ENCODE data around the gene TAF8. TPM values are rescaled to one million over a fixed set of nuclear protein-coding genes. Genes with fewer than 3 reads are reported as not detected.

TAF8 gene
- total and polyA plus RNA-seq, 11 donors: 18.5 to 38.7 (median 27.9) TPM

DNA sequence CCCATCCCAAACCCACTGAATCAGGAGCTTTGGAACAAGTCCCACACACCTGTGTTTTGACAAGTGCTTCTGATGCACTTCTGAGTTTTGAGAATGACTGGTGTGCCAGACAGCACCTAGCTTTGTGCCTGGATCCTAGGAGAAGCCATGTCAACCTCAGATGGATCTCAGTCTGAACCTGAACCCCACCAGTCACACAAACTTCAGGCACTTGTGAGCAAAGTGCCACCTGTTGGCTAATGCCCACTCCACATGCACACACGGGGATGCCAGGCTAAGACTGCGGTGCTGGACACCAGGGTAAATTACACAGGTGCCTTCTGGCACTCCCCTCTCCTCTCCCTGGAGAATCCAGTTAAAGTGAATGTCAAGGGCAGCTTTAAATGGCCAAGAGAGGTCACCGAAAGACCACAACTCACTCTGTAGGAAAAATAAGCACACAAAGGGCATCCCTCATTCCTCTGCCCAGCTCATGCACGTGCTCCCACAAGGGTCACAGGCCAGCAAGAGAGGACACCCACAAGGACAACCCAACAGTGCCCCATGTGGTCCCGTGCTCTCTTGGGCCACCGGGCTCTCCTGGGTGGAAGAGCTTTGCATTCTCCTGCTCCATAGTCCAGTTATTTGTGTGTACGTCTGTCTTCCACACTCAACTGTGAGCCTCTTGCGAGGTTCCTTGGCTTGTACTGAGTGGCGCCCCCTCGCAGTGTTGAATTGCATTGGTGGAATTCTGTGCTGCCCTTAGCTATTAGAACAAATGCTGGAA is 45.6 kb downstream of the TAF8 start:
- Histone ChIP-seq H3K4me1 (peaks cover 0 to 25% (median 5%) of the 10 kb centered on the region in 12 donors), H3K27me3 (no peaks in the 10 kb centered on the region), H3K4me3 (no peak overlapping the region), H3K27ac (no peak overlapping the region), H3K9me3 (no peaks in the 10 kb centered on the region), H3K36me3 (no peaks in the 10 kb centered on the region)
- WGBS, 4 donors: 61 to 75% (median 73%) methylated on average over 9 to 10 of the region's 10 CpGs
- DNase-seq: no peak
- intact Hi-C loops (cut with DNase I): no loop called here
- ATAC-seq: no peak
- no peak for TF ChIP-seq POLR2A (IDR thresholded peaks at IDR 0.05)
- TF ChIP-seq, protein P1, sequence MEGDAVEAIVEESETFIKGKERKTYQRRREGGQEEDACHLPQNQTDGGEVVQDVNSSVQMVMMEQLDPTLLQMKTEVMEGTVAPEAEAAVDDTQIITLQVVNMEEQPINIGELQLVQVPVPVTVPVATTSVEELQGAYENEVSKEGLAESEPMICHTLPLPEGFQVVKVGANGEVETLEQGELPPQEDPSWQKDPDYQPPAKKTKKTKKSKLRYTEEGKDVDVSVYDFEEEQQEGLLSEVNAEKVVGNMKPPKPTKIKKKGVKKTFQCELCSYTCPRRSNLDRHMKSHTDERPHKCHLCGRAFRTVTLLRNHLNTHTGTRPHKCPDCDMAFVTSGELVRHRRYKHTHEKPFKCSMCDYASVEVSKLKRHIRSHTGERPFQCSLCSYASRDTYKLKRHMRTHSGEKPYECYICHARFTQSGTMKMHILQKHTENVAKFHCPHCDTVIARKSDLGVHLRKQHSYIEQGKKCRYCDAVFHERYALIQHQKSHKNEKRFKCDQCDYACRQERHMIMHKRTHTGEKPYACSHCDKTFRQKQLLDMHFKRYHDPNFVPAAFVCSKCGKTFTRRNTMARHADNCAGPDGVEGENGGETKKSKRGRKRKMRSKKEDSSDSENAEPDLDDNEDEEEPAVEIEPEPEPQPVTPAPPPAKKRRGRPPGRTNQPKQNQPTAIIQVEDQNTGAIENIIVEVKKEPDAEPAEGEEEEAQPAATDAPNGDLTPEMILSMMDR (IDR thresholded peaks at IDR 0.05): no peak

DNA sequence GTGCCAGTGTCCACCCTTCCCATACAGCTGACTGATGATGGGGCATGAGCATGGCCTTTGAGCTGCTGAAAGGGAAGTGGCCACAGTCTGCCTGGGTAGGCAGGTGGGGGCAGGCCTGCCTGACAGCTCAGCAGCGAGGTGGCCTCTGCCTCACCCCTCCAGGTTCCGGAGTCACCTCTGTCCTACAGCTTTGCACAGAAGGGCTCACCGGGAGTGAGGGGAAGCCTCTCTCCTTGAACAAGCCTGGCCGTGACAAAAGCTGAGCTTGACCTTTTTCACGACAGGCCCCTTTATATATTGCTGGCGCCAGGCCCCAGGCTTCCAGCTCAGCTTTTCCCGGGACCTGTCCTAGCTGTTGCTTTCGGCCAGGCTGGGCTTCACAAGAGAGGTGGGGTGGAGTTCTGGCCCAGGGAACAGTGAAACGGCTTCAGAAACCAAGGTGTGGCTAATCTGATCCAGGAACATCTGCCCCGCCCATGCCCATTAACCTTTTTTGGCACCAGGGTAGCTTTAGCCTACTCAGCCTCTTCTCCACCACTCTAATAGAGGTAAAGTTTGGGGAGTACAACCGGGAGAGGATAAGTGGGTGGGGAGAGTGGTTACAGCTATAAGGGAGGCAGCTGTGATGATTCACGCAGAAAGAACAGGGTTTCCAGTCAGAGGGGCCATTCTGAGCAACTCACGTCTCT is 49.2 kb downstream of the TAF8 start:
- Histone ChIP-seq H3K36me3 (no peaks in the 10 kb centered on the region), H3K9me3 (no peaks in the 10 kb centered on the region), H3K4me3 (no peak overlapping the region), H3K27ac (peak overlapping the region in 5 of 12 donors; percentile 14 to 52 (median 35)), H3K27me3 (peaks cover 0 to 3% (median 0%) of the 10 kb centered on the region in 9 donors), H3K4me1 (peaks cover 0 to 36% (median 12%) of the 10 kb centered on the region in 12 donors)
- DNase-seq (no peak), ATAC-seq (no peak)
- intact Hi-C loops (cut with DNase I): no loop called here
- WGBS, 4 donors: 56 to 70% (median 63%) methylated on average over 11 to 13 of the region's 13 CpGs
- no peak for TF ChIP-seq POLR2A (IDR thresholded peaks at IDR 0.05)
- TF ChIP-seq, protein P1 (IDR thresholded peaks at IDR 0.05): no peak

DNA sequence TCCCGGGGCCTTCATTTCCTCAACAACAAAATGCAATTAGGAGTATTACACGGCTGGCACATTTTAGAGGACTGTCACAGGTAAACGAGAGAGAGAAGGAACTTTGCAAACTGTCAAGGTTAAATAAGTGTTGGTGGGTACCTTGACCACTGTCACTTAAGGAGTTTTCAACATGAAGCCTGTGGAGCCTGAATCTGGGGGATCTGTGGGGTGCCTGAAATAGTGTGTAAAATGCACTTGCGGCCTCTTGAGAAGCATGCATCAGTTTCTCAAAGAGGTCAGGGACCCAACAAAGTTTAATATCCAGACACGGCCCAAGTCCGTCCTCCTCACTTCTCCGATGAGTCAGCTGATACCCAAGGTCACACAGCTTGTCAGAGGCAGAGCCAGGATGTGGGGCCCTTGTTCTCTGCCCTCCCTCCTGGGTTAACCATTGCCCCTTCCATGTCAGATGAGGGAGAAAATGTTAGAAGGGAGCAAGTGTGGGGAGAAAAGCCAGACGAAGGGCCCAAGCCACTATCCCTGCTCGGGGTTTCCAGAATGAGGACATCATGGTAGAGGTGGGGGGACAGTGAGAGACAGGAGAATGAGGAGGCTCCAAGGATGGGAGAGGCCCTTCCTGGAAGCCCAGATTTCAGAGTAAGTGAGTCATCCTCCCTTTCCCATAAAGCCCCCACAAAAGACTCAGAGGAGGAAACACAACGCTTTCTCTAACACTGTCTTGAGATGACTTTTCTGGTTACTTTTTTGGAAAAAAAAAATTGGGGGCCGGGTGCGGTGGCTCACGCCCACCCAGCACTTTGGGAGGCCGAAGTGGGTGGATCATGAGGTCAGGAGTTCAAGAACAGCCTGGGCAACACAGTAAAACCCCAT is 49.9 kb downstream of the TAF8 start:
- no peak for DNase-seq
- intact Hi-C loops (cut with DNase I): no loop called here
- no peaks in the 10 kb centered on the region for H3K9me3 ChIP-seq
- H3K36me3 ChIP-seq: no peaks in the 10 kb centered on the region
- peak overlapping the region in 4 of 12 donors; percentile 25 to 52 (median 41) for H3K27ac ChIP-seq
- peaks cover 0 to 11% (median 0%) of the 10 kb centered on the region in 9 donors for H3K27me3 ChIP-seq
- WGBS, 4 donors: 66 to 73% (median 72%) methylated on average over 14 of the region's 14 CpGs
- peaks cover 0 to 42% (median 13%) of the 10 kb centered on the region in 12 donors for H3K4me1 ChIP-seq
- peak in 1 of 4 donors; percentile 19 for ATAC-seq
- H3K4me3 ChIP-seq: no peak overlapping the region
- TF ChIP-seq POLR2A (IDR thresholded peaks at IDR 0.05): no peak
- TF ChIP-seq, protein P1 (IDR thresholded peaks at IDR 0.05): no peak
